ENCODE measurements around the gene THBS1.

DNA sequence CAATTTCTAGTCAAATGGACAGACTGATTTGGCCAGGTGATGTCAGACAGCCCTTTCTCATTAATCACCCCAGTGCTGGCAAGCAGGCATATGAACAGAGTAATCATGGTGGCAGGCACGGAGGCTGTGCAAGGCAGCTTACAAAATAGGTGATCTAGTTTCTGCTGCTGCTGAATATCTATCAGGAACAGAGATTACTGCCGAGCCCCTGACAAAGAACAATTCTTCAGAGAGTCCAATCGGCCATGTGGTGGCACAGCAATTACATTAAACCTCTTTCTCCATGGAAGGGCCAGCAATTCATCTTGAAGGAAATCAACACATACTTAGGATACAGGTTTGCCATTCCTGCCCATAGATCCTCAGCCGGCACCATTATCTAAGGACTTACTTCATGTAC, 32.3 kb upstream of the THBS1 start:
- TF ChIP-seq, protein P1, sequence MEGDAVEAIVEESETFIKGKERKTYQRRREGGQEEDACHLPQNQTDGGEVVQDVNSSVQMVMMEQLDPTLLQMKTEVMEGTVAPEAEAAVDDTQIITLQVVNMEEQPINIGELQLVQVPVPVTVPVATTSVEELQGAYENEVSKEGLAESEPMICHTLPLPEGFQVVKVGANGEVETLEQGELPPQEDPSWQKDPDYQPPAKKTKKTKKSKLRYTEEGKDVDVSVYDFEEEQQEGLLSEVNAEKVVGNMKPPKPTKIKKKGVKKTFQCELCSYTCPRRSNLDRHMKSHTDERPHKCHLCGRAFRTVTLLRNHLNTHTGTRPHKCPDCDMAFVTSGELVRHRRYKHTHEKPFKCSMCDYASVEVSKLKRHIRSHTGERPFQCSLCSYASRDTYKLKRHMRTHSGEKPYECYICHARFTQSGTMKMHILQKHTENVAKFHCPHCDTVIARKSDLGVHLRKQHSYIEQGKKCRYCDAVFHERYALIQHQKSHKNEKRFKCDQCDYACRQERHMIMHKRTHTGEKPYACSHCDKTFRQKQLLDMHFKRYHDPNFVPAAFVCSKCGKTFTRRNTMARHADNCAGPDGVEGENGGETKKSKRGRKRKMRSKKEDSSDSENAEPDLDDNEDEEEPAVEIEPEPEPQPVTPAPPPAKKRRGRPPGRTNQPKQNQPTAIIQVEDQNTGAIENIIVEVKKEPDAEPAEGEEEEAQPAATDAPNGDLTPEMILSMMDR (IDR thresholded peaks at IDR 0.05; ENCODE audit: poor library complexity) = no peak
- TF ChIP-seq EZH2phosphoT487 (IDR thresholded peaks at IDR 0.05; ENCODE audit: low read depth, severe bottlenecking, unreplicated experiment) = no peak
- TF ChIP-seq EZH2 (IDR thresholded peaks at IDR 0.05; ENCODE audit: borderline replicate concordance) = no peak
